GM18498 (cell line): ENCODE results near the gene RPTOR.
"Not testable (repeated sequence)": the region's sequence is repeated elsewhere in the genome, so short reads cannot be mapped to it uniquely, and the experiment has no call there.

Experiments
- ATAC-seq: cut with Tn5 transposase; IDR thresholded peaks from one replicate; pipeline ENCODE4 v1.9.1; 2021; ENCODE audit warnings: mild to moderate bottlenecking, moderate library complexity; ENCODE audit not compliant: unreplicated experiment

RPTOR gene

GRCh38 chr17:80614332-80615047 is 69.9 kb downstream of the RPTOR start:
- ATAC-seq, result no peak

- no peak for ATAC-seq
These were observed 70.7 kb downstream of the RPTOR start for GRCh38 chr17:80615376-80615775.

GRCh38 chr17:80616705-80617104 is 72.1 kb downstream of the RPTOR start:
- no peak for ATAC-seq

- ATAC-seq, result no peak
These were observed 73.7 kb downstream of the RPTOR start for GRCh38 chr17:80618304-80618703.

- no peak for ATAC-seq
These were observed 75.0 kb downstream of the RPTOR start for GRCh38 chr17:80619535-80620235.

- no peak for ATAC-seq
These were observed 76.8 kb downstream of the RPTOR start for GRCh38 chr17:80621335-80621996.

GRCh38 chr17:80621997-80622357 is 77.3 kb downstream of the RPTOR start:
- no peak for ATAC-seq

GRCh38 chr17:80624864-80625263 is 80.2 kb downstream of the RPTOR start:
- ATAC-seq, result no peak

- ATAC-seq, result no peak
These were observed 81.0 kb downstream of the RPTOR start for GRCh38 chr17:80625627-80626026.

- not testable (repeated sequence) for ATAC-seq
These were observed 84.2 kb downstream of the RPTOR start for GRCh38 chr17:80628881-80629280.

GRCh38 chr17:80629298-80630028 is 84.8 kb downstream of the RPTOR start:
- ATAC-seq, result no peak

- ATAC-seq, result no peak
These were observed 86.0 kb downstream of the RPTOR start for GRCh38 chr17:80630560-80631120.

- ATAC-seq, result no peak
These were observed 86.8 kb downstream of the RPTOR start for GRCh38 chr17:80631142-80632045.

- ATAC-seq, result no peak
These were observed 87.5 kb downstream of the RPTOR start for GRCh38 chr17:80632046-80632581.

- no peak for ATAC-seq
These were observed 88.6 kb downstream of the RPTOR start for GRCh38 chr17:80633207-80633606.

- no peak for ATAC-seq
These were observed 89.4 kb downstream of the RPTOR start for GRCh38 chr17:80633994-80634566.

- ATAC-seq, result no peak
These were observed 91.9 kb downstream of the RPTOR start for GRCh38 chr17:80636361-80637018.

- ATAC-seq, result no peak
These were observed 92.6 kb downstream of the RPTOR start for GRCh38 chr17:80637048-80637781.
